NB4 (cell line): Measurements from ENCODE around the gene UBR7.
A peak's percentile ranks its signal among the peaks of the same experiment; 100 is the strongest.

Source experiments
- DNase-seq: peaks from one replicate; pipeline ENCODE4 v3.0.0; 2010; ENCODE audit warnings: low read depth
- H3K4me3 ChIP-seq: one replicate; pipeline ENCODE4 v1.5.1; 2011; ENCODE audit warnings: mild to moderate bottlenecking, low read depth, low read length, moderate library complexity
- MAX ChIP-seq: IDR thresholded peaks from 2 replicates; pipeline ENCODE4 v1.6.1; 2011; ENCODE audit warnings: low read depth, low read length
- MYC ChIP-seq: IDR thresholded peaks from 2 replicates; pipeline ENCODE4 v1.6.1; 2011; ENCODE audit warnings: low read depth, low read length
- POLR2A ChIP-seq: IDR thresholded peaks from 2 replicates; pipeline ENCODE4 v1.6.1; 2011; ENCODE audit warnings: mild to moderate bottlenecking; ENCODE audit not compliant: insufficient read length; ENCODE audit errors: extremely low read depth
- TF ChIP-seq, protein P1 (sequence below): IDR thresholded peaks from one replicate; pipeline ENCODE4 v1.5.1; 2012; ENCODE audit warnings: low read depth, low read length

UBR7 gene

DNA sequence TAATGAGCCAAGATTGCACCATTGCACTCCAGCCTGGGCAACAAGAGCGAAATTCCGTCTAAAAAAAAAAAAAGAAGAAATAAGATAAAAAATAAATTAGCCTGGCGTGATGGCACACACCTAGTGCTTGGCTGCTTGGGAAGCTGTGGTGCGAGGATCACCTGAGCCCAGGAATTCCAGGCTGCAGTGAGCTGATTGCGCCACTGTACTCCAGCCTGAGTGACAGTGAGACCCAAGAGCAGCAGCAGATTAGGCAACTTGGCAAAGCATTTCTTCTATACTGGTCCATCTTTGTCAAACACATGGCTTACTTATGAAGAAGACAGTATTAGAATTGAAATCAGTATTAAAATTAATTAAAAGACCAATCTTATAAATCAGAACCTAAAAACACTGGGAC is 6.5 kb upstream of the UBR7 start:
- no peak for TF ChIP-seq MYC
- TF ChIP-seq, protein P1, sequence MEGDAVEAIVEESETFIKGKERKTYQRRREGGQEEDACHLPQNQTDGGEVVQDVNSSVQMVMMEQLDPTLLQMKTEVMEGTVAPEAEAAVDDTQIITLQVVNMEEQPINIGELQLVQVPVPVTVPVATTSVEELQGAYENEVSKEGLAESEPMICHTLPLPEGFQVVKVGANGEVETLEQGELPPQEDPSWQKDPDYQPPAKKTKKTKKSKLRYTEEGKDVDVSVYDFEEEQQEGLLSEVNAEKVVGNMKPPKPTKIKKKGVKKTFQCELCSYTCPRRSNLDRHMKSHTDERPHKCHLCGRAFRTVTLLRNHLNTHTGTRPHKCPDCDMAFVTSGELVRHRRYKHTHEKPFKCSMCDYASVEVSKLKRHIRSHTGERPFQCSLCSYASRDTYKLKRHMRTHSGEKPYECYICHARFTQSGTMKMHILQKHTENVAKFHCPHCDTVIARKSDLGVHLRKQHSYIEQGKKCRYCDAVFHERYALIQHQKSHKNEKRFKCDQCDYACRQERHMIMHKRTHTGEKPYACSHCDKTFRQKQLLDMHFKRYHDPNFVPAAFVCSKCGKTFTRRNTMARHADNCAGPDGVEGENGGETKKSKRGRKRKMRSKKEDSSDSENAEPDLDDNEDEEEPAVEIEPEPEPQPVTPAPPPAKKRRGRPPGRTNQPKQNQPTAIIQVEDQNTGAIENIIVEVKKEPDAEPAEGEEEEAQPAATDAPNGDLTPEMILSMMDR, result no peak
- no peak for TF ChIP-seq POLR2A
- DNase-seq, result no peak
- no peak overlapping the region for H3K4me3 ChIP-seq

- no peak for TF ChIP-seq MAX
- TF ChIP-seq POLR2A, result no peak
- no peak for TF ChIP-seq MYC
- TF ChIP-seq, protein P1, result no peak
- H3K4me3 ChIP-seq, result no peak overlapping the region
- DNase-seq, result no peak
Observed at GRCh38 chr14:93201155-93201704, 5.8 kb upstream of the UBR7 start.

- peak overlapping the region; percentile 67 for H3K4me3 ChIP-seq
- DNase-seq, result peak; percentile 74
- no peak for TF ChIP-seq POLR2A
- 0 out of 2 replicates have a peak, but pooled peaks have one; percentile 5 for TF ChIP-seq MAX
- 0 out of 2 replicates have a peak, but pooled peaks have one; percentile 7 for TF ChIP-seq MYC
- TF ChIP-seq, protein P1, result peak; percentile 6
Observed at GRCh38 chr14:93207468-93208308, 632 bp downstream of the UBR7 start.

DNA sequence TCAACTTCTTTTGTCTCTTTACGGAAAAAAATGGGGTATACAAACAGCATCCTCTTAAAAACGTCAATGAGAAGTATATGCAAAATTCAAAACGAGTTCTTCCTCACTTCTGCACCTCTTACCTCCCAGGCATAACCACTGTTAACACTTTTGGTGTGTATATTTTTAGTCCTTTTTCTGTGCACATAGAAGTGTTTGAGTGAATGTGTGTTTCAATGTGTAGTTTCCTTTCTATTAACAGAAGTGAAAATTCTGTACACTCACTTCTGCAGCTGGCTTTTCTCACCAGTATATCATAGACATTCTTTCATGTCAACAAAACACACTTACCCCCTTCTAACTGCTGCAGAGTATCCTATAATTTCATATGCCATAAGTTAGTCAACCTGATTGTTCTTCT is 5.4 kb downstream of the UBR7 start:
- no peak for TF ChIP-seq MAX
- TF ChIP-seq POLR2A, result no peak
- TF ChIP-seq, protein P1, result no peak
- TF ChIP-seq MYC, result no peak
- no peak overlapping the region for H3K4me3 ChIP-seq
- DNase-seq, result no peak

DNA sequence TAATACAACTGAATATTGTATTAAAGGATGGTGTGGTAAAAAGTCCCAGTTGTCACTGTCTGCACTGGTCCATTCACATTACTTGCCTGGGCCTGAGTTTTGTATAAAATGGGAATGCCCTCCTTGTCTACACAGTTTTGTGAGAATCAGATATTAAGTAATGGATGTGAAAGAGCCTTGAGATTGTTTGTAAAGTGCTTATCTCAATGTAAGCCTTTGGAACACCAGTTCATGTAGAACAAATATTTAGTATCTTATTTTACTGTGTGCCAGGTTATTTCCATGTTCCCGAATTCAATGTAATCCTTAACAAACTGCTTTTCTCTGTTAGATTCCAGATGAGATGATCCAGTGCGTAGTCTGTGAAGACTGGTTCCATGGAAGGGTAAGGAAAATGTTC is 7.5 kb downstream of the UBR7 start:
- TF ChIP-seq MAX (no peak), MYC (no peak), POLR2A (no peak)
- TF ChIP-seq, protein P1, result no peak
- no peak for DNase-seq
- H3K4me3 ChIP-seq, result no peak overlapping the region
